B cell (primary cell): Measurements from ENCODE around the gene FKBP8. TPM values are rescaled to one million over a fixed set of nuclear protein-coding genes. Genes with fewer than 3 reads are reported as not detected.

Experiments used
- ATAC-seq: fragments of 200-7000 bp; cut with Tn5 transposase; one replicate; pipeline ENCODE4 v1.10.0; 2021; ENCODE audit warnings: low read depth, mild to moderate bottlenecking, moderate number of reproducible peaks, moderate library complexity
- CTCF ChIA-PET: fragments of 350-600 bp; sonication (Branson Sonifier 250); formaldehyde crosslinking; loops from one replicate; lab custom pipeline; 2021; ENCODE audit warnings: antibody characterized with exemption, inconsistent platforms; lab: Charles Lee
- POLR2A ChIA-PET: fragments of 350-600 bp; sonication (Branson Sonifier 250); formaldehyde crosslinking; loops from one replicate; lab custom pipeline; 2021; ENCODE audit warnings: antibody characterized with exemption; lab: Charles Lee
- DNase-seq: peaks from one replicate; pipeline ENCODE4 v3.0.0; 2013
- H2AFZ ChIP-seq: 2 replicates; pipeline ENCODE4 v1.6.1; 2012; ENCODE audit warnings: mild to moderate bottlenecking, low read depth, low read length; ENCODE audit not compliant: insufficient read depth, poor library complexity, severe bottlenecking
- H3K27ac ChIP-seq, 2 donors: 1 replicate in 1 of 2; 2 replicates in 1 of 2; pipeline ENCODE4 v1.5.1; 2012 to 2013; ENCODE audit warnings: low read length in 2 of 2, mild to moderate bottlenecking in 2 of 2, moderate library complexity in 1 of 2
- H3K27me3 ChIP-seq, 4 experiments: fragments of 200-600 bp in 1 of 4; sonication (generic) in 1 of 4; replicated peaks in 1 of 4; 1 replicate in 2 of 4; 2 replicates in 2 of 4; pipeline versions ENCODE4 v1.6.1 to v1.7.0; 2013 to 2016; ENCODE audit warnings: low read length in 3 of 4, mild to moderate bottlenecking in 2 of 4, mixed read lengths in 1 of 4, moderate library complexity in 1 of 4; ENCODE audit not compliant: insufficient read depth in 4 of 4, control insufficient read depth in 3 of 4; ENCODE audit errors: control extremely low read depth in 1 of 4
- H3K36me3 ChIP-seq, 2 experiments: replicated peaks in 1 of 2; 1 replicate in 1 of 2; 2 replicates in 1 of 2; pipeline versions ENCODE4 v1.6.1 to v1.7.1; 2013; ENCODE audit warnings: low read length in 1 of 2; ENCODE audit not compliant: insufficient read depth in 2 of 2, control insufficient read depth in 1 of 2; ENCODE audit errors: control extremely low read depth in 1 of 2, extremely low read depth in 1 of 2
- H3K4me1 ChIP-seq, 2 donors: fragments of 200-600 bp in 1 of 2; sonication (generic) in 1 of 2; 1 replicate in 1 of 2; 2 replicates in 1 of 2; pipeline versions ENCODE4 v1.5.1 to v1.6.1; 2013 to 2017; ENCODE audit warnings: low read length in 2 of 2; ENCODE audit not compliant: control insufficient read depth in 2 of 2, insufficient read depth in 2 of 2
- H3K4me2 ChIP-seq: replicated peaks from 2 replicates; pipeline ENCODE3; 2012; ENCODE audit warnings: mild to moderate bottlenecking, low read depth, low read length; ENCODE audit not compliant: poor library complexity, severe bottlenecking
- H3K4me3 ChIP-seq, 5 experiments: fragments of 200-600 bp in 1 of 5; sonication (generic) in 1 of 5; 1 replicate in 3 of 5; 2 replicates in 2 of 5; pipeline versions ENCODE4 v1.5.1 to v1.7.0; 2011 to 2016; ENCODE audit warnings: low read length in 4 of 5, mild to moderate bottlenecking in 4 of 5, low read depth in 2 of 5, control low read depth in 1 of 5, moderate library complexity in 1 of 5; ENCODE audit not compliant: insufficient read depth in 1 of 5; ENCODE audit errors: control extremely low read depth in 1 of 5, extremely low read depth in 1 of 5
- H3K79me2 ChIP-seq: fragments of 200-600 bp; sonication (generic); one replicate; pipeline ENCODE4 v1.6.0; 2016; ENCODE audit warnings: low read length; ENCODE audit not compliant: control insufficient read depth, insufficient read depth
- H3K9ac ChIP-seq: fragments of 200-600 bp; sonication (generic); 2 replicates; pipeline ENCODE4 v1.6.1; 2017; ENCODE audit warnings: mild to moderate bottlenecking, low read length, moderate library complexity
- H3K9me3 ChIP-seq, 3 donors: one replicate each; pipeline versions ENCODE4 v1.6.1 to v1.7.1; 2013; ENCODE audit warnings: low read length in 2 of 3; ENCODE audit not compliant: control insufficient read depth in 2 of 3, insufficient read depth in 1 of 3; ENCODE audit errors: control extremely low read depth in 1 of 3
- H4K20me1 ChIP-seq: 2 replicates; pipeline ENCODE4 v1.6.0; 2012; ENCODE audit warnings: mild to moderate bottlenecking, low read length; ENCODE audit not compliant: insufficient read depth, control insufficient read depth, poor library complexity, severe bottlenecking
- H3K27ac Mint-ChIP-seq: one replicate; pipeline ENCODE4 v1.8.0; 2021; ENCODE audit warnings: mixed read lengths
- H3K27me3 Mint-ChIP-seq: one replicate; pipeline ENCODE4 v1.8.0; 2021; ENCODE audit warnings: mixed read lengths
- H3K4me1 Mint-ChIP-seq: one replicate; pipeline ENCODE4 v1.8.0; 2021; ENCODE audit warnings: mixed read lengths
- H3K4me3 Mint-ChIP-seq: one replicate; pipeline ENCODE4 v1.8.0; 2021; ENCODE audit warnings: mixed read lengths
- H3K9me3 Mint-ChIP-seq: one replicate; pipeline ENCODE4 v1.8.0; 2022; ENCODE audit warnings: mixed read lengths; ENCODE audit not compliant: insufficient read depth
- EZH2 ChIP-seq: IDR thresholded peaks from 2 replicates; pipeline ENCODE4 v1.6.1; 2012; ENCODE audit warnings: borderline replicate concordance, low read depth, mild to moderate bottlenecking, moderate library complexity, low read length; ENCODE audit not compliant: insufficient read depth, poor library complexity, severe bottlenecking
- WGBS: methylation state at CpG from one replicate; pipeline ENCODE4 v1.1.5; 2013; ENCODE audit warnings: missing lambda C conversion rate; ENCODE audit not compliant: insufficient coverage; 5-methylcytosine and 5-hydroxymethylcytosine counted together
- intact Hi-C: fragments of 100-400 bp; cut with micrococcal nuclease; formaldehyde crosslinking; loops from one replicate; pipeline ENCODE4 v1.10.0; 2022
- polyA plus RNA-seq: library from polyadenylated mRNA; depleted of rRNA; stranded (reverse); fragments of >200 nt; gene quantifications from 2 replicates; pipeline ENCODE4 v1.2.3, GENCODE V29; 2012
- total RNA-seq, 2 donors: library from RNA; stranded (reverse); fragments of 120-200 nt in 1 of 2; gene quantifications; 1 replicate in 1 of 2; 2 replicates in 1 of 2; pipeline versions ENCODE4 v1.2.3 to v1.2.4, GENCODE V29; 2013 to 2022
- TF ChIP-seq, protein P1 (sequence below): fragments of 200-600 bp; IDR thresholded peaks from one replicate; pipeline ENCODE4 v1.8.0; 2022; ENCODE audit warnings: antibody characterized with exemption, mild to moderate bottlenecking

The FKBP8 gene
- total and polyA plus RNA-seq, 2 donors (not counting 1 experiment from before 2014, with no cell fraction given): 148 to 163 TPM

DNA sequence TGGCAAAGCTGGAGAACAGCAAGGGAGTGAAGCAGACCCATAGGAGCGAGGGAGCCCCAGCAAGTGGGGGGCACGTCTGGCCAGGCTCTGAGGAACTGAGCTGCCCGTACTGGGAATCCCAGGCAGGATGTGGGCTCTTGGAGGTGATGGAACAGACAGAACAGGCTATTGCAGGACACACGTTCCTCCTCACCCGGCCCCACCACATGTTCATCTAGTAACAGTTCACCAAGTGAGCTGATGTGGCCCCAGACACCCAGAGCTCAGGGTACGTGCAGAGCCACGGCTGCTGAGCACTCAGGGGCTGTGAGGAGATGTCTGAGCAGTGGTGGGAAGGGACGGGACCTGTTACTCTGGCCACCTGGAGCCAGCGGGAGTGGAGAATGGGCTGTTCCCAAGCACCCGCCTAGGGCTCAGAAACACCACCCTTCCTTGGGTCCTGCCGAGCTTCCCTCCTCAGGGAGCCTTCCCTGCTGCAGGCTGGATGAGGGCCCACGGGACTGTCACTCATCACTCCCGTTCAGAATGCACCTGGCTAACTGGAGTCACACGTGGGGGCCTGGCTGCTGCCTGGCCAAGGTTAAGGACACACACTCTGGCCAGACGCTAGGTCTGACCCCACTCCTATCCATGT is 39.9 kb downstream of the FKBP8 start:
- H3K9me3 Mint-ChIP-seq: no peaks in the 10 kb centered on the region
- ATAC-seq (no peak), DNase-seq (no peak)
- H2AFZ ChIP-seq: no peak overlapping the region
- peak overlapping the region; percentile 70 for H3K4me3 Mint-ChIP-seq
- H3K4me1 Mint-ChIP-seq: peaks cover 87% of the 10 kb centered on the region
- H3K9me3 ChIP-seq: no peaks in the 10 kb centered on the region
- H3K4me1 ChIP-seq: peaks cover 23 to 78% of the 10 kb centered on the region in 2 donors
- peaks cover 0 to 3% of the 10 kb centered on the region in 2 experiments for H3K36me3 ChIP-seq
- peak overlapping the region; percentile 56 for H3K27ac Mint-ChIP-seq
- peaks cover 100% of the 10 kb centered on the region for H3K79me2 ChIP-seq
- TF ChIP-seq, protein P1, sequence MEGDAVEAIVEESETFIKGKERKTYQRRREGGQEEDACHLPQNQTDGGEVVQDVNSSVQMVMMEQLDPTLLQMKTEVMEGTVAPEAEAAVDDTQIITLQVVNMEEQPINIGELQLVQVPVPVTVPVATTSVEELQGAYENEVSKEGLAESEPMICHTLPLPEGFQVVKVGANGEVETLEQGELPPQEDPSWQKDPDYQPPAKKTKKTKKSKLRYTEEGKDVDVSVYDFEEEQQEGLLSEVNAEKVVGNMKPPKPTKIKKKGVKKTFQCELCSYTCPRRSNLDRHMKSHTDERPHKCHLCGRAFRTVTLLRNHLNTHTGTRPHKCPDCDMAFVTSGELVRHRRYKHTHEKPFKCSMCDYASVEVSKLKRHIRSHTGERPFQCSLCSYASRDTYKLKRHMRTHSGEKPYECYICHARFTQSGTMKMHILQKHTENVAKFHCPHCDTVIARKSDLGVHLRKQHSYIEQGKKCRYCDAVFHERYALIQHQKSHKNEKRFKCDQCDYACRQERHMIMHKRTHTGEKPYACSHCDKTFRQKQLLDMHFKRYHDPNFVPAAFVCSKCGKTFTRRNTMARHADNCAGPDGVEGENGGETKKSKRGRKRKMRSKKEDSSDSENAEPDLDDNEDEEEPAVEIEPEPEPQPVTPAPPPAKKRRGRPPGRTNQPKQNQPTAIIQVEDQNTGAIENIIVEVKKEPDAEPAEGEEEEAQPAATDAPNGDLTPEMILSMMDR: no peak
- no peak for TF ChIP-seq EZH2
- intact Hi-C loops: no loop called here
- no peaks in the 10 kb centered on the region for H3K27me3 ChIP-seq
- WGBS: 72% methylated on average over 13 of the region's 15 CpGs
- peaks cover 100% of the 10 kb centered on the region for H4K20me1 ChIP-seq
- H3K9ac ChIP-seq: no peak overlapping the region
- CTCF ChIA-PET: interaction anchor here (1.0 kb wide), 1 partner anchor 17 kb away, joined by 6 read pairs; no protein-coding TSS in a partner anchor
- H3K4me2 ChIP-seq: peak overlapping the region; percentile 47
- H3K4me3 ChIP-seq: no peak overlapping the region
- no peaks in the 10 kb centered on the region for H3K27me3 Mint-ChIP-seq
- POLR2A ChIA-PET: interaction anchor here (0.5 kb wide), 1 partner anchor 84 kb away, joined by 9 read pairs; no protein-coding TSS in a partner anchor
- no peak overlapping the region for H3K27ac ChIP-seq

DNA sequence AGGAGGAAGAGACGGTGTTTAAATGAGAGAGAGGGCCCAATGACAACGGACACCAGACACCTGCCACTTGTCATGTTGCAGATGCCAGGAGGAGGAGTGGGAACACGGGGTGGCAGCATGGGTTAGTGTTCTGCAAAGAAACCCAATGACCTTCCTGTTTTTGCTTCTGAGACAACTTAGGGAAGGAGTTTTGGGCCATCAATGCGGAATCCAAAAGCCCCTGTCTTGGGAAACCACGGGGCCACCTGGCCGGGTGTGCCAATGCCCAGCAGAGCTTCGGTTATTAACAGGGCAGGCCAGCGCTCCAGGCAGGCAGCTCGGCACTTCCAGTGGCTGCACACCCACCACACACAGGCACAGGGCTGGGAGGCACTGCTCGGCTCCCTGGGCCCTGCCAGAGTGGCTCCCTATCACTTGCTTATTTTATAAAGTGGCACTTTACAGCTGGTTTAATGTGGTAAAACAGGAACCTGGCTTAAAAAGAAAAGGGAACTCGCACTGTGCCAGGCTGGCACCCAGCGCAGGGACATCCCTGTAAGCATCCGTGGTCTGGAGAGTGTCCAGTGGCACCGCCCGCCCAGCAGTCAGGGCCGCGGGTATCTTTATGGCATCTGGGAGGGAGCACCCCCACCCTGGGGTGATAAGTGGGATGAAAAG is 40.6 kb downstream of the FKBP8 start:
- Histone ChIP-seq H3K27ac (no peak overlapping the region), H3K4me1 (peaks cover 23 to 78% of the 10 kb centered on the region in 2 donors), H3K27me3 (no peaks in the 10 kb centered on the region), H3K4me3 (no peak overlapping the region), H3K9ac (no peak overlapping the region), H4K20me1 (peaks cover 100% of the 10 kb centered on the region), H3K79me2 (peaks cover 100% of the 10 kb centered on the region), H2AFZ (no peak overlapping the region), H3K36me3 (no peaks in the 10 kb centered on the region), H3K4me2 (peak overlapping the region; percentile 47), H3K9me3 (no peaks in the 10 kb centered on the region)
- H3K9me3 Mint-ChIP-seq: no peaks in the 10 kb centered on the region
- TF ChIP-seq EZH2: no peak
- TF ChIP-seq, protein P1: no peak
- CTCF ChIA-PET: interaction anchor here (1.0 kb wide), 1 partner anchor 17 kb away, joined by 6 read pairs; no protein-coding TSS in a partner anchor
- no peaks in the 10 kb centered on the region for H3K27me3 Mint-ChIP-seq
- intact Hi-C loops: no loop called here
- 17% methylated on average over 16 of the region's 17 CpGs for whole genome bisulfite sequencing
- POLR2A ChIA-PET: interaction anchor here (0.6 kb wide), 1 partner anchor 284 kb away, joined by 3 read pairs; no protein-coding TSS in a partner anchor
- peaks cover 90% of the 10 kb centered on the region for H3K4me1 Mint-ChIP-seq
- ATAC-seq (no peak), DNase-seq (no peak)
- H3K4me3 Mint-ChIP-seq: peak overlapping the region; percentile 70
- peak overlapping the region; percentile 56 for H3K27ac Mint-ChIP-seq
